Calu3 (cell line): Measurements from ENCODE around the gene HPS1. TPM values are rescaled to one million over a fixed set of nuclear protein-coding genes. Genes with fewer than 3 reads are reported as not detected.

Experiments used
- BruUV-seq: library from RNA; stranded (reverse); fragments of 400-500 nt; replicated peaks from 2 replicates; lab custom pipeline; 2021; lab: Mats Ljungman, UMichigan
- CTCF ChIA-PET: fragments of 300-600 bp; sonication (Branson Sonifier 250); formaldehyde crosslinking; loops from one replicate; lab custom pipeline; 2022; ENCODE audit warnings: antibody characterized with exemption; lab: Charles Lee
- DNase-seq: peaks from one replicate; pipeline ENCODE4 v3.0.0; 2022
- H3K27ac Mint-ChIP-seq: one replicate; pipeline ENCODE4 v1.8.0; 2022; ENCODE audit warnings: mixed read lengths; ENCODE audit not compliant: unreplicated experiment
- H3K27me3 Mint-ChIP-seq: one replicate; pipeline ENCODE4 v1.8.0; 2022; ENCODE audit warnings: mixed read lengths; ENCODE audit not compliant: unreplicated experiment
- H3K36me3 Mint-ChIP-seq: one replicate; pipeline ENCODE4 v1.8.0; 2022; ENCODE audit warnings: mild to moderate bottlenecking, moderate library complexity, mixed read lengths; ENCODE audit not compliant: insufficient read depth, unreplicated experiment
- H3K4me1 Mint-ChIP-seq: one replicate; pipeline ENCODE4 v1.8.0; 2022; ENCODE audit warnings: mild to moderate bottlenecking, low read depth, mixed read lengths; ENCODE audit not compliant: unreplicated experiment
- H3K4me3 Mint-ChIP-seq: one replicate; pipeline ENCODE4 v1.8.0; 2022; ENCODE audit warnings: mild to moderate bottlenecking, low read depth, moderate library complexity, mixed read lengths; ENCODE audit not compliant: unreplicated experiment
- H3K9me3 Mint-ChIP-seq: one replicate; pipeline ENCODE4 v1.8.0; 2022; ENCODE audit warnings: low read depth, mixed read lengths; ENCODE audit not compliant: unreplicated experiment
- intact Hi-C: fragments of 100-400 bp; cut with micrococcal nuclease; formaldehyde crosslinking; loops from one replicate; pipeline ENCODE4 v1.10.0; 2022; ENCODE audit not compliant: unreplicated experiment
- total RNA-seq: library from RNA; stranded (reverse); gene quantifications from 2 replicates; pipeline ENCODE4 v1.2.3, GENCODE V29; 2022
- TF ChIP-seq, protein P1 (sequence below): fragments of 200-600 bp; IDR thresholded peaks from one replicate; pipeline ENCODE4 v1.8.0; 2022; ENCODE audit warnings: antibody characterized with exemption; ENCODE audit not compliant: unreplicated experiment

Gene HPS1
- total RNA-seq, 1 experiment from 2014 or later = 28.1 TPM

DNA sequence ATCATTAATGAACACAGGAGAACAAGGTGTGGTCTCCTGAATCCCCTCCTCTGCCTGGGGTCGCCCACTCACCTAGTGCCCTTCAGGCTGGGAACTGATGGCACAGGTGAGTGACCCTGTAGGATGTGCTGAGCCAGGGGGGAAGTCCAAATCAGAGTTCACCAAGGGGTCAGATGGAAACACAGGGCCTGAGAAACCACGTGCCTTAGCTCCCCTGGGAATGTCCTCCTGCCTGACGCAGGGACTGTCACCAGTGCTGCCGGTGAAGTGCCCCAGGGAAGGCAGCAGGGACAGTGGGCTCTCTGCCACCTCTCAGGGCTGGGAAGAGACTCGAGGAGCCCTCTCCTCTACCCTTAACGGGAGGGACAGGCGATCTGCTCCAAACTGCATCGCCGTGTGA lies 25.9 kb downstream of the HPS1 start:
- Mint-ChIP-seq H3K36me3 (no peaks in the 10 kb centered on the region), H3K4me3 (no peak overlapping the region), H3K9me3 (no peaks in the 10 kb centered on the region), H3K27me3 (no peaks in the 10 kb centered on the region), H3K27ac (no peak overlapping the region), H3K4me1 (no peaks in the 10 kb centered on the region)
- BruUV-seq = no TSS peak
- DNase-seq = no peak
- intact Hi-C loops = no loop called here
- TF ChIP-seq, protein P1, sequence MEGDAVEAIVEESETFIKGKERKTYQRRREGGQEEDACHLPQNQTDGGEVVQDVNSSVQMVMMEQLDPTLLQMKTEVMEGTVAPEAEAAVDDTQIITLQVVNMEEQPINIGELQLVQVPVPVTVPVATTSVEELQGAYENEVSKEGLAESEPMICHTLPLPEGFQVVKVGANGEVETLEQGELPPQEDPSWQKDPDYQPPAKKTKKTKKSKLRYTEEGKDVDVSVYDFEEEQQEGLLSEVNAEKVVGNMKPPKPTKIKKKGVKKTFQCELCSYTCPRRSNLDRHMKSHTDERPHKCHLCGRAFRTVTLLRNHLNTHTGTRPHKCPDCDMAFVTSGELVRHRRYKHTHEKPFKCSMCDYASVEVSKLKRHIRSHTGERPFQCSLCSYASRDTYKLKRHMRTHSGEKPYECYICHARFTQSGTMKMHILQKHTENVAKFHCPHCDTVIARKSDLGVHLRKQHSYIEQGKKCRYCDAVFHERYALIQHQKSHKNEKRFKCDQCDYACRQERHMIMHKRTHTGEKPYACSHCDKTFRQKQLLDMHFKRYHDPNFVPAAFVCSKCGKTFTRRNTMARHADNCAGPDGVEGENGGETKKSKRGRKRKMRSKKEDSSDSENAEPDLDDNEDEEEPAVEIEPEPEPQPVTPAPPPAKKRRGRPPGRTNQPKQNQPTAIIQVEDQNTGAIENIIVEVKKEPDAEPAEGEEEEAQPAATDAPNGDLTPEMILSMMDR = no peak
- CTCF ChIA-PET = no interaction called here

DNA sequence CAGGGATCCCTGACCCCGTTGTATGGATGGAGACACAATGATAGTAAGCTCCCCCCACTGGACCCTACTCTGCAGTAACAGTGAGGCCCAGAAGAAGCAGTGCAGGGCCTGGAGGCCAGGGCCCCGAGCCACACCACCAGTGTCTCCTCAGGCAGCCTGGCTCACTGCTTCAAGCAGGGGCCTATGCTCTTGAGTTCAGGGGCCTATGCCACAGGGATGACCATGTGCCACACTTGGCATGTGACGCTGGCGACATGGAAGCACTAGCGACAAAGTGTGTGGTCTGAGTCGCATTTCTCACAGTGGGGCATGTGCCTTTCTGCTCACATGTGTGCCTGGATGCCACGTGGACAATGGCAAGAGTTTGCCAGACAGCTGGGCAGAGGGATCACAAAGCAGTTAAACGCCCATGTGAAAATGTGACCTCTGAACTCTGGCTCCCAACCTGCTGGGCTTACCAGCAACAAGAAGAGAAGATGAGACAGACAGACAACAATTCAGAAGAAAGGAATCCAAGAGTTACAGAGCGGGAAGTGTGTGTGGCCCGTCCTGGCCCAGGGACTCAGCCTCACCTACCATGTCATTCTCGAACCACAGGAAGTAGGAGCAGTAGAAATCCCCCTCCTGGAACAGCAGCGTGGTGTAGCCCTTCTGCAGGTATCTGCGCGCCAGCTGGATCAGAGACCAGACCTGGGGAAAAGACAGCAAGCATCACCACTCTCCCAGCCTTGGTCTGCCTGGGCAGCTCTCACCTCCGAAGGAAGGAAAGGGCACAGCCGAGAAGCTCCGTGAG lies 27.1 kb downstream of the HPS1 start:
- BruUV-seq = no TSS peak
- Mint-ChIP-seq H3K9me3 (no peaks in the 10 kb centered on the region), H3K36me3 (peaks cover 6% of the 10 kb centered on the region), H3K27me3 (no peaks in the 10 kb centered on the region), H3K27ac (no peak overlapping the region), H3K4me1 (no peaks in the 10 kb centered on the region), H3K4me3 (no peak overlapping the region)
- no peak for DNase-seq
- CTCF ChIA-PET = no interaction called here
- intact Hi-C loops = no loop called here
- TF ChIP-seq, protein P1 = no peak

DNA sequence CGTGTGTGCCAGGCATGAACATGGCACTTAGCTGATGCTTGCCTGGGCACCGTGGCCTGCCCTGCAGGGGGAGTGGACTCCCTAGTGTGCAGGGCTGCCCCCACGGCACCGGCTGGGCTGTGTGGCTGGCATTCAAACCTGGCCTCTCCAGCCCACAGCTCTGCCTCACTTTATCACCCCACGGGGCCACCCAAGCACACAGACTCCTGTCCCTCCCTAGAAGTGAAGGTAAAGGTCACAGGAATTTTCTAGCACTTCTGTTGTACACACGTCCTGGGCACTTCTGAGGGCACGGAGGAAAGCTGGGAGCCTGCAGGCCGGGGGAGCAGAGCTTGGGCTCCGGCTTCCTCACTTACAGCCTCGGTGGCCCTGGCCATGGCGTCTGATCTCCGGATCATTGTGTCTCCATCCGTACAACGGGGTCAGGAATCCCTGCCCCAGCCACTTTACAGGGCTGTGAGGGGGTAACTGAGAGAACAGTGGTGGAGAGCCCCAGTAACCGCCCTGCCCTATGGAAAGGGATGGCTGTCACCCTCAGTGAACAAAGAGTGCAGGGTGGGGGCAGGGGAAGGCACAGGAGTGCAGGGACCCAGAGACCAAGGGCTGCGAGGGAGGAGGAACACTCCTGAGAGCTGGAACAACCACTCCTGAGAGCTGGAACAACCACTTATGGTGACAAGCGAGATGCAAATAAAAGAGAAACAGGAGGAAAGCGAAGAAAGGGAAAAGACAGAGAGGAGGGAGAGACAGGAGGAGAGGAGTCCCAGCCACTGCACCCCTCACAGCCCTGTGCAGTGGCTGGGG lies 27.9 kb downstream of the HPS1 start:
- Mint-ChIP-seq H3K9me3 (no peaks in the 10 kb centered on the region), H3K27ac (no peak overlapping the region), H3K4me1 (no peaks in the 10 kb centered on the region), H3K4me3 (no peak overlapping the region), H3K27me3 (no peaks in the 10 kb centered on the region), H3K36me3 (peaks cover 6% of the 10 kb centered on the region)
- CTCF ChIA-PET = no interaction called here
- intact Hi-C loops = no loop called here
- TF ChIP-seq, protein P1 = no peak
- DNase-seq = no peak
- BruUV-seq = no TSS peak

DNA sequence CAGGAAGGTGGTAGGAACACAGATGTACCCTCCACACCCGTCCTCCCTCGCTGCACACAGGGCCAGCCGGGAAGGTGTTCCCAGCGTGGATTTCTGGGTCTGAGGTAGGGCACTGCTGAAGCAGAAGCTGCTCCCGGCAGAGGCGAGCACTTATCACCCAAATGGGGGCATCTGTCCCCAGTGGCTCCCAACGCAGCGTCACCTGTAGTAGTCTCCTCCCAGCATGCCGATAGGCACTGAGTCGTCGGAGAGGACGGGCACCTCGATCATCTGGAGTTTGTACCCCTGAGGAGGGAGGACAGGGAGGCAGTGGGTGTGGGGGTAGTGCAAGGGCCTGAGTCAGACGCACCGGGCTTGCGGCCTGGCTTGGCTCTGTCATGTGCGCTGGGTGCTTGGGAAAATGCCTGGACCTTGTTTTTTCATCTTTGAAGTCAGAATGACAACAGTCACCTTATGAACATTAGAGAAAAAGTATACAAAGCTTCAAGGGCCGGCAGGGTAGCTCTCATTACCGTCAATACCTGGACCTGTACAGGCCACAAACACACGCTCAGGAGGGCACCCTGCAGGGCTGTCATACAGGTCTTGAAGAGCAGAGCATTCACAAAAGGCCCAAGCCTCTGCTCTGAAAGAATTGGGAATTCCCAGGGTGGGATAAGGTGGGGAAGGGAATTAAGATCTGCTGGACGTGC lies 28.6 kb downstream of the HPS1 start:
- Mint-ChIP-seq H3K4me3 (no peak overlapping the region), H3K4me1 (no peaks in the 10 kb centered on the region), H3K36me3 (peaks cover 6% of the 10 kb centered on the region), H3K9me3 (no peaks in the 10 kb centered on the region), H3K27me3 (no peaks in the 10 kb centered on the region), H3K27ac (no peak overlapping the region)
- CTCF ChIA-PET = no interaction called here
- no TSS peak for BruUV-seq
- no peak for DNase-seq
- TF ChIP-seq, protein P1 = no peak
- intact Hi-C loops = no loop called here
